ENCODE measurements around the gene USP34.
"Not testable (repeated sequence)": the region's sequence is repeated elsewhere in the genome, so short reads cannot be mapped to it uniquely, and the experiment has no call there.

Gene USP34

DNA sequence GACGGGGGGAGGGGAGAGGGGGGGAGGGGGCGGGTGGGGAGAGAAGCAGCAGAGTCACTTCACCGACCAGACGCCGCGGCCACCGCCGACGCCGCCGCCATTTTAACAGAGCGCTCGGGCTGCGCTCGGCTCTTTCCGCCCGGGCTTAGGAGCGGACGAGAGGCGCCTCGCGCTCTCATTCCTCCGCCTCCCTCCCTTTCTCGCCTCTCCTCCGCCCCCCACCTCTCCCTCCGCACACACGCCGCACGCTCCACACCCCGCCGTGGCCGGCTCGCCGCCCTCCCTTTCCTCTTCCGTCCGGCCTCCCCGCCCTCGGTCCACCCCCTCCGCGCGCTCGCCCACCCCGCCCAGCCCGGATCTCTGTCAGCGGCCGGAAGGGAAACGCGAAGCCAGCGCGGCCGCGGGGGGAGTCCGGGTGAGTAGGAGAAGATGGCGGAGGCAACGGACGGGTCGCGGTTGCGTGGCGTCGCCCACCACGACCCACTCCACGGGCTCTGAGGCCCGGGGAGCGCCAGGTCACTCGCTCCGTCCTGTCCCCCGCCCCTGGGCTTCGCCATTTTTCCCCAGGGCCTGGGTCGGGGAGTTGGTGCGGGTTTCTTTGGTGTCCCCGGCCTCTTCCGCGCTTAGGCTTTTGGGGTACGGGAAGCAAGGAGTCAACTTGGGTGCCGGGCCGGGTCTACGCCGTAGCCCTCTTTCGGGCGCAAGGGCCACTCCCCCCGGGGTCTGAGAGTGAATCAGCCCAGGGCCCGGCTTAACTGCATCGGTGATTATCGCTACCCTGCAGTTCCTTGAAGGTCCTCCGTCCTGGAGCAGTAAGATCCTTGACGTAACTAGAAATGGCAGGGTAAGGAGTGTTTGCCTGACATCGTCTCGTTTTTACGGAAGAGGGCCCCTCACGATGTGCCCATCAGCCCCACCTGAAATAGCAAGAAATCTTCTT lies at the start of gene USP34:
TSS of gene USP34 (minus strand) at position 123 of the 940 bp plus-strand sequence. CDS start 395 bp downstream, outside the sequence.
- DNase-seq: peak; percentile 91

DNA sequence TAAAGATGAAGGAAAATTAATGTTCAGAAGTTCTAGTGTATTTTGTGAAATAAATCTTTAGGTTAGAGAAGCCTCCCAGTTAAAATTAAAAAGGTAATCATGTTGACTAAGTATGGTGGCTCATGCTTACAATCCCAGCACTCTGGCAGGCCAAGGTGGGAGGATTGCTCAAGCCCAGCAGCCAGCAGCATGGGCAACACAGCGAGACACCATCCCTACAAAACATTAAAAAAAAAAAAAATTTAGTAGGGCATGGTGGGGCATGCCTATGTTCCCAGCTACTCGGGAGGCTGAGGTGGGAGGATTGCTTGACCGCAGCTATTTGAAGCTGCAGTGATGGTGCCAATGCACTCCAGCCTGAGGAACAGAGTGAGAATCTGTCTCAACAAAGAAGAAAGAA lies 49.4 kb upstream of the USP34 start:
- no peak for DNase-seq

- no peak for DNase-seq
These were observed 42.0 kb upstream of the USP34 start for GRCh38 chr2:61512768-61513398.

GRCh38 chr2:61510674-61511671 lies 40.1 kb upstream of the USP34 start:
- DNase-seq: no peak

GRCh38 chr2:61504949-61505348 lies 34.1 kb upstream of the USP34 start:
- no peak for DNase-seq

GRCh38 chr2:61499060-61499459 lies 28.2 kb upstream of the USP34 start:
- DNase-seq: no peak

- no peak for DNase-seq
These were observed 22.6 kb upstream of the USP34 start for GRCh38 chr2:61493523-61493942.

DNA sequence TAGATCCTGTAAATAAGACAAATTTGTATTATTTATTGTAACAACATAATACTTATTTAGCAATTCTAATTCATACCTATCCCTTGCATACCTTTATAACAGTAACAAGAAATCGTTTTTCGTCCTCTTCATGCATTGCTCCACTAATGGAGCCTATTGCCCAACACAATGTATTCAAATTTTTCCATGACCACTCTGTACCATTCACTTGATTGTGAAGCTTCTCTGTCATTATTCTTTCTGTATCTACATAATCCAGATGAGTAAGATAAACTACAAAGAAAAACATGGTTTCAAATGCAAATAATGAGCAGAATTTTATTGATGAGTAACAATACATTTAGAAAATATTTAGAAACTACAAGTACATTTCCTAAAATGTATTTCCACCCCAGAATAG lies 21.6 kb upstream of the USP34 start:
- DNase-seq: no peak

DNA sequence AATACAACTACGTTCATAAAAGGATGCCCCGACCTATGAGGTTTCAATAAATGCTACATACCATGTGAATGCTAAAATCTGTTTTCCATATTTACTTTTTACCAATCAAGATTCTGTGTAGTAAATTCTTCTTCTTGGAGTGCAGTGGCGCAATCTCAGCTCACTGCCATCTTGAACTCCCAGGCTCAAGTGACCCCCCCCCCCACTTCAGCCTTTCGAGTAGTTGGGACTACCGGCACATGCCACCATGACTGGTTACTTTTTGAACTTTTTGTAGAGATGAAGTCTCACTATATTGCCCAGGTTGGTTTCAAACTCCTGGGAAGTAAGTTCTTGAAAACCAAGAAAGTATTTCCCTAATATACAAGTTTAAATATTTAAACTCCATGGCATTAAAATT lies 14.4 kb upstream of the USP34 start:
- no peak for DNase-seq

GRCh38 chr2:61478086-61478485 lies 7.2 kb upstream of the USP34 start:
- no peak for DNase-seq

DNA sequence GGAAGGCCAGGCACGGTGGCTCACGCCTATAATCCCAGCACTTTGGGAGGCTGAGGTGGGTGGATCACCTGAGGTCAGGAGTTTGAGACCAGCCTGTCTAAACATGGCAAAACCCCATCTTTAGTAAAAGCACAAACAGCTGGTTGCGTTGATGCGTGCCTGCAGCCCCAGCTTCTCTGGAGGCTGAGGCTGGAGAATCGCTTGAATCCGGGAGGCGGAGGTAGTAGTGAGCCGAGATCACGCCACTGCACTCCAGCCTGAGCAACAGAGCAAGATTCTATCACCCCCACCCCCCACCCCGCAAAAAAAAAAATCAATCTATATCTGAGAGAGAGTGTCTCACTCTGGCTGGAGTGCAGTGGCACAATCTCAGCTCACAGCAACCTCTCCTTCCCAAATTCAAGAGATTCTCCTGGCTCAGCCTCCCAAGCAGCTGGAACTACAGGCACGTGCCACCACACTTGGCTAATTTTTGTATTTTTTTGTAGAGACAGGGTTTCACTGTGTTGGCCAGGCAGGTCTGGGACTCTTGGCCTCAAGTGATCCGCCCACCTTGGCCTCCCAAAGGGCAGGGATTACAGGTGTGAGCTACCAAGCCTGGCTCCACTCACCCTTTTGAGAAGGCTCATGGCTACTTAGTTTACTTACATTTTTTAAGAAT lies 6.2 kb upstream of the USP34 start:
- DNase-seq: not testable (repeated sequence)

DNA sequence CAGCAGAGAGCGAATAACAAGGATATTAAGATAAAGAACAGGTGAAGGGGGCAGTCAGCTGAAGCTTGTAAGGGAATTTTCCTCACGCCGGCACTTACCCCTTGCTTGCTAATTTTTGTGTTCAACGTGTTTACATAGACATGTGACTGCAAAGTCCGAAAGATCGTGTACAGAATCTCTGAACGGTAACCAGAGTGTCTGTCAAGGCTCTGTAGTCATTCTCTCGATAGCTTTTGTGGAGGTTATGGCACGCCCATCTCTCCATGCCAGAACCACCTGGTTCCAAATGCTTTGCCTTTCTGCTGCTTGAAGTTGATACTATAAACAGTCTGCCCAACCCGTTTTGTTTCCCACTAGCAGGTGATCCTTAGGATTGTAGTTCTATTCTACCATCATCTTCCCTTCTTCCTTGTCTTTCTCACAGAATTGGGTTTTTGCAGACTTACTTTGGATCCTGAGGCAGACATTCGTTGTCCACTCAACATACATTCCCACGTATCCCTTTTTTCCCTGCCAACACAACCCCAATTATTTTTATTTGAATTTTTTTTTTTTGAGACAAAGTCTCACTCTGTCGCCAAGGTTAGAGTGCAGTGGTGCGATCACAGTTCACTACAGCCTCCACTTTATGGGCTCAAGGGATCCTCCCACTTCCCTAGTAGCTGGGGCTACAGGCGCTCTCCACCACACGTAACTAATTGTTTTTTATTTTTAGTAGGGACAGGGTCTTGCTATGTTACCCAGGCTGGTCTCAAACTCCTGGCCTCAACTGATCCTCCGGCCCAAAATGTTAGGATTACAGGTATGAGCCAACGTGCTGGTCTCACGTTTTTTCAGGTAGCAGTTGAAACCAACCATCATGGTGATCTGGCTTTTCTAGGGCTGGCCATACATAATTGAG lies 1.3 kb upstream of the USP34 start:
- no peak for DNase-seq

- peak; percentile 74 for DNase-seq
These were observed 550 bp downstream of the USP34 start for GRCh38 chr2:61470122-61470951.

- no peak for DNase-seq
These were observed 1.3 kb downstream of the USP34 start for GRCh38 chr2:61469424-61470121.

- DNase-seq: not testable (repeated sequence)
These were observed 2.7 kb downstream of the USP34 start for GRCh38 chr2:61468231-61468630.

DNA sequence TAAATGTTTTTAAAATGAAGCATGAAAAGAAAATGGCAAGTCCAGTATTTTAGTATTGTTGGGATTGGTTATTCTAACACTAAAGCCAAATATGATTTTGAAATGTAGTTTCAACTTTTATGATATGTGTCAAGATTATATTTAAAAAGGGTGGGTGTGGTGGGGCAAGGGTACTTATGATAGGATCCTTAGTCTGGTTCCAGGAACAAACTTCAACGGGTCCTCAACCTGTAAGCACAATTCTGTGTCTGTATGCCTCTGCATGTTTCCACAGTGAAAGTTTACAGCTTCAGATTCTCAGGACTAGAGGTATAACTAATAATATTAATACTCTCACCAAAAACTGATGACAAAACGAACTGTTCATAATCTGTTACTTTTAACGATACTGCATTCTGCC lies 5.8 kb downstream of the USP34 start:
- no peak for DNase-seq

GRCh38 chr2:61463769-61464475 lies 7.0 kb downstream of the USP34 start:
- no peak for DNase-seq

DNA sequence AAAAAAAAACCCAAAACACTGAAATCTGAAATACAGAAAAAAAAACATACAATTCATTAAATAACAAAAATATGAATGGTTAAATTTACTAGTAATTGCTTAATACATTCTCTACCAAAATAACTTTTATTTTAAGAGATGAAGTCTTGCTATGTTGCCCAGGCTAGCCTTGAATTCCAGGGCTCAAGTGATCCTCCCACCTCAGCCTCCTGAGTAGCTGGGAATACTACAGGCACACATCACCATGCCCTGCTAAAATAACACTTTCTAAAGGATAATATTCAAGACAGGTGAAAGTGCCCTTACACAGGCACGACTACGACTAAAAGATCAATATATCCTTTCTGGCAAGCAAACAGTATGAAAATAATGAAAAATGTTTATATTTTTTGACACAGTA lies 9.5 kb downstream of the USP34 start:
- no peak for DNase-seq

- no peak for DNase-seq
These were observed 10.7 kb downstream of the USP34 start for GRCh38 chr2:61460163-61460562.

Measured in retina (tissue), 1 donor.